Astrocyte of the spinal cord (primary cell): ENCODE results near the gene LENG1.

Experiments used
- DNase-seq: peaks from one replicate; pipeline ENCODE4 v3.0.0; 2011; ENCODE audit warnings: low read depth, low spot score
- H3K4me3 ChIP-seq: 2 replicates; pipeline ENCODE4 v1.5.1; 2011; ENCODE audit warnings: low read depth, mild to moderate bottlenecking, low read length, moderate library complexity
- CTCF ChIP-seq: IDR thresholded peaks from 2 replicates; pipeline ENCODE4 v1.5.1; 2012; ENCODE audit warnings: low read depth, mild to moderate bottlenecking, low read length, inconsistent platforms
- in situ Hi-C: cut with HindIII; loops from 2 replicates; pipeline ENCODE4 v1.10.0; 2017; ENCODE audit warnings: low sequenced_read_pairs

The LENG1 gene

GRCh38 chr19:54162884-54163283 is 3.4 kb upstream of the LENG1 start:
- in situ Hi-C loops = no loop called here
- no peak for TF ChIP-seq CTCF
- no peak overlapping the region for H3K4me3 ChIP-seq
- DNase-seq = no peak

- DNase-seq = peak; percentile 73
Measured at GRCh38 chr19:54162241-54162805, 2.8 kb upstream of the LENG1 start.

GRCh38 chr19:54160854-54161253 is 1.3 kb upstream of the LENG1 start:
- H3K4me3 ChIP-seq = peak overlapping the region; percentile 69
- no peak for TF ChIP-seq CTCF
- DNase-seq = no peak
- in situ Hi-C loops = no loop called here

More at GRCh38 chr19:54162241-54162805, 2.8 kb upstream of the LENG1 start:
- no peak for TF ChIP-seq CTCF
- in situ Hi-C loops = no loop called here
- H3K4me3 ChIP-seq = peak overlapping the region; percentile 45

GRCh38 chr19:54160182-54160811 is 776 bp upstream of the LENG1 start:
- in situ Hi-C loops = no loop called here
- DNase-seq = no peak
- no peak for TF ChIP-seq CTCF
- H3K4me3 ChIP-seq = peak overlapping the region; percentile 69

GRCh38 chr19:54158812-54159351 is 639 bp downstream of the LENG1 start:
- in situ Hi-C loops = no loop called here
- DNase-seq = no peak
- TF ChIP-seq CTCF = no peak
- peak overlapping the region; percentile 71 for H3K4me3 ChIP-seq

- no peak for DNase-seq
- H3K4me3 ChIP-seq = no peak overlapping the region
- no peak for TF ChIP-seq CTCF
- in situ Hi-C loops = no loop called here
Measured at GRCh38 chr19:54156953-54157352, 2.6 kb downstream of the LENG1 start.
